Kidney epithelial cell (primary cell): Measurements from ENCODE around the gene OR52E2. TPM values are rescaled to one million over a fixed set of nuclear protein-coding genes. Genes with fewer than 3 reads are reported as not detected.

Experiments used
- DNase-seq: peaks from one replicate; pipeline ENCODE4 v3.0.0-alpha.2; 2010; ENCODE audit warnings: low read depth
- H3K27me3 ChIP-seq: 2 replicates; pipeline ENCODE4 v1.6.0; 2011; ENCODE audit warnings: low read length; ENCODE audit not compliant: control insufficient read depth, insufficient read depth
- H3K36me3 ChIP-seq: 2 replicates; pipeline ENCODE4 v1.5.1; 2011; ENCODE audit warnings: low read length; ENCODE audit not compliant: control insufficient read depth, insufficient read depth
- H3K4me3 ChIP-seq: 2 replicates; pipeline ENCODE4 v1.5.1; 2011; ENCODE audit warnings: low read depth, mild to moderate bottlenecking, control low read depth, low read length
- total RNA-seq: library from RNA; depleted of rRNA; stranded (reverse); fragments of >200 nt; gene quantifications from 2 replicates; pipeline ENCODE4 v1.2.3, GENCODE V29; 2015
- TF ChIP-seq, protein P1 (sequence below): IDR thresholded peaks from 2 replicates; pipeline ENCODE4 v1.5.1; 2011; ENCODE audit warnings: mild to moderate bottlenecking, moderate library complexity, low read length, control low read depth, inconsistent platforms; ENCODE audit not compliant: insufficient read depth, poor library complexity, severe bottlenecking

Gene OR52E2
- total RNA-seq, 1 donor from 2014 or later = not detected

DNA sequence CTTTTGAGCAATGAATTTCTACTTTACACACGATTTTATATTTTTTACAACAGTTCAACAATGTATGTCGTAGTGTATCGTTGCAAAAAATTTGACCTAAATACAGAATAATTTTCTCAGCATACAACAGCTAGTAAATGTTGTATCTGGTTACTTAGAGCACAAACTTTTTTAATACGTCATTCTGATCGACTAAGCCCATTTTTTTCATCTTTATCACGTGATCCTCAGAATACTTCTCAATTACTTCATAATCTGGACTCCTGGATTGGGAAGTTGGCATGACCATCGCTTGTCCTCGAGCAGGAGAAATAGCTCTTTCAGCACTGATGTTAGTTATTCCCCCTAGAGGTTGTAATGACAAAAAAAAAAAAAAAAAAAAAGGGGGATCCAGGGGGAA lies 48.2 kb downstream of the OR52E2 start:
- TF ChIP-seq, protein P1, sequence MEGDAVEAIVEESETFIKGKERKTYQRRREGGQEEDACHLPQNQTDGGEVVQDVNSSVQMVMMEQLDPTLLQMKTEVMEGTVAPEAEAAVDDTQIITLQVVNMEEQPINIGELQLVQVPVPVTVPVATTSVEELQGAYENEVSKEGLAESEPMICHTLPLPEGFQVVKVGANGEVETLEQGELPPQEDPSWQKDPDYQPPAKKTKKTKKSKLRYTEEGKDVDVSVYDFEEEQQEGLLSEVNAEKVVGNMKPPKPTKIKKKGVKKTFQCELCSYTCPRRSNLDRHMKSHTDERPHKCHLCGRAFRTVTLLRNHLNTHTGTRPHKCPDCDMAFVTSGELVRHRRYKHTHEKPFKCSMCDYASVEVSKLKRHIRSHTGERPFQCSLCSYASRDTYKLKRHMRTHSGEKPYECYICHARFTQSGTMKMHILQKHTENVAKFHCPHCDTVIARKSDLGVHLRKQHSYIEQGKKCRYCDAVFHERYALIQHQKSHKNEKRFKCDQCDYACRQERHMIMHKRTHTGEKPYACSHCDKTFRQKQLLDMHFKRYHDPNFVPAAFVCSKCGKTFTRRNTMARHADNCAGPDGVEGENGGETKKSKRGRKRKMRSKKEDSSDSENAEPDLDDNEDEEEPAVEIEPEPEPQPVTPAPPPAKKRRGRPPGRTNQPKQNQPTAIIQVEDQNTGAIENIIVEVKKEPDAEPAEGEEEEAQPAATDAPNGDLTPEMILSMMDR = no peak
- Histone ChIP-seq H3K4me3 (no peak overlapping the region), H3K27me3 (no peaks in the 10 kb centered on the region), H3K36me3 (no peaks in the 10 kb centered on the region)
- no peak for DNase-seq

Other genes starting within 250 kb of the OR52E2 start
- not detected in 2 replicates for gene OR51F2, start 238.3 kb downstream of the OR52E2 start, total RNA-seq
- not detected in 2 replicates for gene OR51S1, start 210.4 kb downstream of the OR52E2 start, total RNA-seq
- gene OR51T1, start 177.7 kb downstream of the OR52E2 start, total RNA-seq = not detected in 2 replicates
- not detected in 2 replicates for gene OR51A7, start 155.8 kb downstream of the OR52E2 start, total RNA-seq
- gene OR51G2, start 140.3 kb downstream of the OR52E2 start, total RNA-seq = not detected in 2 replicates
- not detected in 2 replicates for gene OR51G1, start 135.3 kb downstream of the OR52E2 start, total RNA-seq
- gene OR51A4, start 112.0 kb downstream of the OR52E2 start, total RNA-seq = not detected in 2 replicates
- gene OR51A2, start 103.9 kb downstream of the OR52E2 start, total RNA-seq = not detected in 2 replicates
- gene OR51L1, start 64.8 kb downstream of the OR52E2 start, total RNA-seq = not detected in 2 replicates
- not detected in 2 replicates for gene OR52J3, start 13.1 kb downstream of the OR52E2 start, total RNA-seq
- not detected in 2 replicates for gene OR52E1, start 9.9 kb upstream of the OR52E2 start, total RNA-seq
- not detected in 2 replicates for gene OR52A5, start 78.7 kb upstream of the OR52E2 start, total RNA-seq
- gene OR52A1, start 95.1 kb upstream of the OR52E2 start, total RNA-seq = not detected in 2 replicates
- gene OR51V1, start 141.1 kb upstream of the OR52E2 start, total RNA-seq = not detected in 2 replicates
- not detected in 2 replicates for gene HBB, start 167.4 kb upstream of the OR52E2 start, total RNA-seq
- gene HBD, start 174.9 kb upstream of the OR52E2 start, total RNA-seq = not detected in 2 replicates
- not detected in 2 replicates for gene HBG1, start 190.2 kb upstream of the OR52E2 start, total RNA-seq
- not detected in 2 replicates for gene HBG2, start 195.2 kb upstream of the OR52E2 start, total RNA-seq
- not detected in 2 replicates for gene HBE1, start 210.3 kb upstream of the OR52E2 start, total RNA-seq
- not detected in 2 replicates for gene OR51B4, start 242.3 kb upstream of the OR52E2 start, total RNA-seq